GM19193 (cell line): Measurements from ENCODE around the gene PNMA5.
A peak's percentile ranks its signal among the peaks of the same experiment; 100 is the strongest.

Experiments
- POLR2A ChIP-seq: IDR thresholded peaks from 4 replicates; pipeline ENCODE4 v1.6.1; 2011; ENCODE audit not compliant: insufficient read depth, insufficient read length; ENCODE audit errors: extremely low read depth

PNMA5 gene

DNA sequence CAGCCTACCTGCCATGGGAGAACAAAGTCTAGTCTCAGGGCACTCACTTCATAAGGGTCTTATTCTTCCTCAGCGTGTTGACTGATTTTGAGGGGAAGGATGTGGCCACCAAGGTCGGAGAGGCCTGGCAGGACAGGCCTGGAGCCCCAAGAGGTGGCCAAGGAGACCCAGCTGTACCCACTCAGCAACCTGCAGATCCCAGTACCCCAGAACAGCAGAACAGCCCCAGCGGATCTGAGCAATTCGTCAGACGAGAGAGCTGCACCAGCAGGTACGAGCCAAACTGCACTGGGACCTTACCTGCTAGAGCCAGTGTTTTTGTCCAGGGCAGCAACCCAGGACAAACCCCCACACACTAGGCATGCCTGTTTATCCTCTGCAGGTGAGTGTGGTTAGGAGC is 34.3 kb downstream of the PNMA5 start:
- TF ChIP-seq POLR2A: no peak

DNA sequence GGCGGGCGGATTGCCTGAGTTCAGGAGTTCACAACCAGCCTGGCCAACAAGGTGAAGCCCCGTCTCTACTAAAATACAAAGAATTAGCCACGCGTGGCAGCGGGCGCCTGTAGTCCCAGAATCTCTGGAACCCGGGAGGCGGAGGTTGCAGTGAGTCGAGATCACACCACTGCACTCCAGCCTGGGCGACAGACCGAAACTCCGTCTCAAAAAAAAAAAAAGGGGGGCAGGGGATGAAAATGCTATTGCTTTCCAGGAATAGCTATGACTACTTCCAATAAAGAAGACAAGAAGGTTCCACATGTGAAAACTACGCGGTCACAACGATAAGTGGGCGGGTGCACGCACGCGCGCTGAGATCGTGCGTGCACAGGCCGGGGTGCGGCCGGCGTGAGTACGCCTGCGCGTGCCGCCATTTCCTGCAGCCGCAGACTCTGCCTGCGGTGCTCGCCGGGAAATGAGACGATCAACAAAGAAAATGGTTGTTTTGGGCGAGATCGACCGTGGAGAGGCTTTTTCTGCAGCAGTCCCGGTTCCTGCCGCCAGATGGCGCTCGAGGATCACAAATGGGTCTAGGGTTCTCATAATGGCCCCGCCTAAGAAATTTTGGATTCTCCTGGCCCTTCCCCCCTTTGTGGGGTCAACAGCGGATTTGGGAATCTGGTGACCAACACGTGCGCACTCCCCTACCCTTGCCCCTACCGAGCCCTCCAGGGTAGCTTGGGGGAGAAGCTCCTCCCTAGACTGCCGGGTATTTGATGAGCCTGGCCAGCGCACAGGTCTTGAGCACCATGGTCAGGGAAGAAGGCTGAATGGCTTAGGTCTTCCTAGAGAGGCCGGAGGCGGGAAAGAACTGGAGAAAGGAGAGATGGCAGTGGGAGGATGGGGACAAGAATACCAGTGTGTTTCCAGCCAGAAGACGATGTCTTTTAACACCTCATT is 35.1 kb downstream of the PNMA5 start:
- TF ChIP-seq POLR2A: no peak

DNA sequence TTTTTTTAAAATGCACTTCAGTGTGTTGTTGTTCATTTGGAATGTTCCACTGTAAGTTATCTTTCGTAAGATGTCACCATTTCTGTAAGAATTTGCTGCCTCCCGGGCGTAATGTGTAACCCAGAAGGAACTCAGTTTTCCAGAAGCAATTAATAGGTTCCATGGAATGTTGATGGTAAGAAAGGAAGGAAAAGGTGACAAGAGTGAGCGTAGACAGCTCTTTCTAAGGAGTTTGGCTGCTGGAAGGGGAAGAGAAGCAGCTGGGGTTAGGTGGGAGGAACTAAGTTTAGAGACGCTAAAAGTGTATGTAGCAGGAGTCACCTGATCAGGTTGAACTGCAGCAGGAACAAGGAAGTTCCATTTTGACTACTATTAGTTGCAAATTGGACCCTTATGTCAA is 35.9 kb downstream of the PNMA5 start:
- no peak for TF ChIP-seq POLR2A

DNA sequence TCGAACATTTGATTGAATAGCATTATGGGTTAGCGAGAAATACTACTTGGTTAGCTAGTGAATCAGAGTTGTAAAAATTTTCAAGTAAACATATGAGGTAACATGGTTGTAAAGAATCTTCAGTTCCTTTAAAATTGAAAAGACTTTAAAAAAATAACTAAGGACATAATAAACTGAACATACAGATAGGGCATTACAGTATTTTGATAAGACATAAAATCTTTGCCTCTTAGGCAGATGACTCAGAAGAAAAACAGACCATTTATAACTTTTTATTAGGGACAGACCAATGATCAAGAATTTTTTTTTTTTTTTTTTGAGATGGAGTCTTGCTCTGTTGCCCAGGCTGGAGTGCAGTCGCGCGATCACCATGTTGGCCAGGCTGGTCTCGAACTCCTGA is 43.1 kb downstream of the PNMA5 start:
- TF ChIP-seq POLR2A: no peak

DNA sequence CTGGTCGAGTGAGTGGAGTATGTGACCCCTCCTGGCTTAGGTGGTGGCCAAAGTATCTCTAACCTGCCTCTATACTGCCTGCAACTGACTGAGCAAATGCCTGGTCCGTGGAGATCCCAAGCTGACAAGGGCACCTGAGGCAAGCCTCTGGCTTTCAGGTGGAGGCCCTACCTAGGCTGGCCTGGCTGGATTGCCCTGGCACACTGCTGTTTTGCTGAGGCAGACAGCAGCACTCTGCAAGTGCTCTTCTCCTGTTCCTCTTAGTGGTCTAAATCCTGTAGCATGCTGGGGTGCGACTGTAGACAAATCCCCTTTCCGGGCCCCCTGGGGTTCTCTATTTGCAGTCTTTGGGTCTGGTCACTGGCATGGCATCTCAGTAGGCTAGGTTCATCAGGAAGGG is 44.8 kb downstream of the PNMA5 start:
- no peak for TF ChIP-seq POLR2A

DNA sequence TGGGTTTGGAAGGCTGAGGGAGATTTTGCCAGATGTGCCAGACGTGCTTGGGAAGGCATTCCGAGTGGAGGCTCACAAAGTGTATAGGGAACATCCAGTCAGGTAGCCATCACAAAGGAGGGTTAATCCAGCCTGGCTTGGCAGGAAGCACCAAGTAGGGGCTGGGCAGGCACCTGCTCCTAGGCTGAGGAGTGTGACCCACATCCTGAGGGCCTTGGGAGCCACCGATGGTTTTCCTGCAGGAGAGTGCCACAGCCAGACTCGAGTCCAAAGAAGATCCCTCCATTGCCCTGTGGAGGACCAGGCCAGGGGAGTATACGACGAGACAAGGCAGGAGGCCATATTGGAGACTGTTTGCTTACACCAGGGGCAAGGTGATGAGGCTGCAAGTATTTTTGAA is 47.2 kb downstream of the PNMA5 start:
- no peak for TF ChIP-seq POLR2A

DNA sequence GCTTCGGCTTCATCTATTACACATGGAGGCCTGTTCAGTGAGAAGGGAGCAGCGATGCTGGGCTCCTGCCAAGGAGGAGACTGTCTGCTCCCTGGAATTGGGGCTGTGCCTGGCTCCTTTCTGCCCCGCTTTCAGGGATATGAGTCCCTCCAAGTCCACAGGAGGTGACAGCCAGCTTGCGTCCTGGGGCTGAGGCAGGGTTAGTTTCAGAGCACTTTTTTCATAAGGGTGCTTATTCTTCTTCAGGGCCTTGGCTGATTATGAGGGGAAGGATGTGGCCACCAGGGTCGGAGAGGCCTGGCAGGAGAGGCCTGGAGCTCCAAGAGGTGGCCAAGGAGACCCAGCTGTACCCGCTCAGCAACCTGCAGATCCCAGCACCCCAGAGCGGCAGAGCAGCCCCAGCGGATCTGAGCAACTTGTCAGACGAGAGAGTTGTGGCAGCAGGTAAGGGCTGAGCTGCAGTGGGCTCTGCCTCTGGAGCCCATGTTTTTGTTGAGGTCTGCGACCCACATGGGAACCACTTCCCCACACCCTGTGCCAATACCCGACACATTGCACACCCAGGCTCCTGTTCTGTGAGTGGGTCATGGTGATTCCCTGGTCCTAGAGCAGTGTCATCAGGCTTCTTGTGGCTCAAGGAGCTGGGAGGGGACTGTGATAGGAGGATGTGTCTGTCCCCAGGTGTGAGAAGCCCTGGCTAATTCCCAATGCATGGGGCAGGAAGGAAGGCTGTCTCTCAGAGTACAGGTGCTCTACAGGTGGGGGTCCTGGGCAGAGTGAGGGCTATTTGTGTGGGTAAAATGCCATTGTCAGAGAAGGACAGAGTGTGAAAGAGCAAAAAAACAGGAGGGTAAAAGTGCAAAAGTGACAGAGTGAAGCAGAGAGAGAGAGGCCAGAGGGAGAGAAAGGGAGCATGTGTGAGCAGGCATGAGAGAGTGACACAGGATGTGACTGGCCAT is 48.6 kb downstream of the PNMA5 start:
- TF ChIP-seq POLR2A: no peak

DNA sequence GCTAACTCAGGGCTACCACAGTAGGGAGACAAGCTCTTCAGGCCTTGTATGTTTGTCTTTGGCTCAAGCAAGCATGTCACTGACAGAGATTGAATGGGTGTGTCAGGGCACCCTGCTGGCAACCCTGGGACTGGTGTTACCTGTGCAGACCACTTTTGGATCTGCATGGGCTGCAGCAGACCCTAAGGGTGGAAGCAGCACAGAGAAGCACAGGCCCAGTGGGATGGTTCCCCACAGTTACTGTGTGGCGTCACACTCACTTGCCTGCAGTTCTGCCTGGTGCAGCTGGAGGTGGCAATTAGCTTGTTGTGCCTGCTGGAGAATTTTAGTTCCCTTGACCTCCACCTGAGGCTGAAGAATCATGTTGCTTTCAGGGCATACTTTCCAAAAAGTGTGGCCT is 50.1 kb downstream of the PNMA5 start:
- TF ChIP-seq POLR2A: no peak

DNA sequence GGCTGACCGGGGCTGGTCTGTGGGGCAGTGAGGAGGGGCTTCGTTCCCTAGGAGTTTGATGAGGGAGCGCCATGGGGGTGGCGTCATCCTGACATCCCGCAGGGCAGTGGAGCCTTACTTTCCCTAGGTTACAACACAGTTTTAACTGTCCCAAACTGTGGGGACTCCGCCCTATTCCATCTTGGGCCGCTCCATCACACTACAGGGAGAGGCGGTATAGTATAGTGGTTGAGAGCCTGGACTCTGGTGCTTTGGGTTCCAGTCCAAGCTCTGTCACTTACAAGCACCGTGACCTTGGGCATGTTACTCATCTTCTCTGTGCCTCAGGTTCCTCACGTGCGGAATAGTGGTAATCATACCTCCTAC is 51.9 kb downstream of the PNMA5 start:
- TF ChIP-seq POLR2A: no peak

DNA sequence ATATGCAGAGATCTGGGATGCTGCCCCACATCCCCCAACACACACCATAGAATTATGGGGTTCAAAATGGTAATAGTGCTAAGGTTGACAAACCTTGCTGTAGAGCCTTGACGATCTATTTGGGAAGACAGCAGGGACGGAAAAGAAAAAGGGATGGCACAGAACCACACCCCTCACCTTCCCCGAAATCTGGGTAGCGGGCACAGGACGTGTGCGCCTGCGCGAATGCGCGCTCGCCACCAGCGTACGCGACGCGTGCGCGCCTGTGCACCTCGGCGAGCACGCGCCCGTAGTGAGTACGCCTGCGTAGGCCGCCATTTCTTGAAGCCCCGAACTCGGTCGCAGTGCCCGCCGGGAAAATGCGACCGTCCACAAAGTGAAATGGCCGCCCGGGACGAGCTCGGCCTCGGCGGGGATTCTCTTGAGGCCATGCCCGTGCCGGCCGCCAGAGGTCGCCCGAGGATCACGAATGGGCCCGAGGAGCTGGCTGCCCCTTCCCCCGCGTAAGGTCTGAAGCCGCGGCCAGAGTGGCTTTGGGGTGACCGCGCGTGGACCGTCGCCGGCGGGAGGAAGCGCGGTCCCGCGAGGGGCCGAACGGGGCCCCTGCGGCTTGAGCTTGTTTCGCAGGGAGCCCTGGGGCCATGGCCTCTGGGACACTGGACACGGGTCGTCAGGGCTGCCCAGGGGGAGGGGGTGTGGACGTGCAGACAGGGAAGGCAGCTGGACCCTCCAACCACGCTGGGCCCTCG is 52.4 kb downstream of the PNMA5 start:
- TF ChIP-seq POLR2A: peak; percentile 72
